Activated CD4-positive, alpha-beta T cell treated with anti-CD3 and anti-CD28 coated beads, Interleukin-2, amount 50 U/mL, for 16 hours (primary cell): Measurements from ENCODE around the gene ABHD10.

Source experiments
- DNase-seq: peaks from one replicate; pipeline ENCODE4 v3.0.0-alpha.2; 2020

ABHD10 gene

DNA sequence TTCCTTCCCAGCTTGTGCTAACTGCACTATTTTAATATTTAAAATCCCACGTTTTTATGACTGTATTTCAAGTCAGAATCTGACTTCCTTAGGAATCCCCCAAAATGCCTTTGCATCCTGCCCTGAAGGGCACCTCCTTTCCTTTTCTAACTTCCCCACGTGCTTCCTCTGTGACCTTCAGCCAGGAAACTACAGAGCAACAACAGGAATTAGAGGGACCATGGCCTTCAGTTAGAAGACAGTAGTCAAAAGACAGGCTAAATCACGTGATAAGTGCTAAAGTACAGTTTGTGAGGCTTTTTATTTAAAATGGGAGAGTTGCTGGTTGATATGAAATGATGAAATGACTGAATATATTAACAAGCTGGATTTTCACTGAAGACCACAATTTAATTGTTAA lies 11.8 kb upstream of the ABHD10 start:
- no peak for DNase-seq

DNA sequence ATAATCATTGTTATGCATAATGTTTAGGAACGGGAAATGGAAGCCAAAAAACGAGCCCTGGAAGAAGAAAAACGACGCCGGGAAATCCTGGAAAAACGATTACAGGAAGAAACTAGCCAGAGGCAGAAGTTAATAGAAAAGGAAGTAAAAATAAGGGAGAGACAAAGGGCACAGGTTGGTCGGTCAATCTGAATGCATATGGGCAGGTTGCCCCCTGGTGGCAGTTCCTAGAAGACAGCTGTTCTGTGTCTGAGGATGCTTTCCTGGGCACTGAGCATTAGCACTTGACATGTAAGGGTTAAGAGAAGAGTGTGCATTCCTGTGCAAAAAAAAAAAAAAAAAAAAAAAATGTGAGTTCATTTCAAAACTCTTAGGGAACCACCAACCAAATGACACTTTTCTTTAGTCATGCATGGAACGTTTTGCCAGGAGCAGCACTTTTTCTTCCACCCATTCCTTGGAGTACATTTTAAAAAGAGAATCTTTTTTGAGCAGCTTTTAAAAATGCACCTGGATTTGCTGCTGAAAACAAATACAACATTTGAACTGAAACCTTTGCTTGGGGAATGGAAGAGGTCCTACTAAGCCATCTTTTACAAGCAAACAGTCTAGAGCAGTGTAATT lies 11.1 kb upstream of the ABHD10 start:
- peak; percentile 86 for DNase-seq

DNA sequence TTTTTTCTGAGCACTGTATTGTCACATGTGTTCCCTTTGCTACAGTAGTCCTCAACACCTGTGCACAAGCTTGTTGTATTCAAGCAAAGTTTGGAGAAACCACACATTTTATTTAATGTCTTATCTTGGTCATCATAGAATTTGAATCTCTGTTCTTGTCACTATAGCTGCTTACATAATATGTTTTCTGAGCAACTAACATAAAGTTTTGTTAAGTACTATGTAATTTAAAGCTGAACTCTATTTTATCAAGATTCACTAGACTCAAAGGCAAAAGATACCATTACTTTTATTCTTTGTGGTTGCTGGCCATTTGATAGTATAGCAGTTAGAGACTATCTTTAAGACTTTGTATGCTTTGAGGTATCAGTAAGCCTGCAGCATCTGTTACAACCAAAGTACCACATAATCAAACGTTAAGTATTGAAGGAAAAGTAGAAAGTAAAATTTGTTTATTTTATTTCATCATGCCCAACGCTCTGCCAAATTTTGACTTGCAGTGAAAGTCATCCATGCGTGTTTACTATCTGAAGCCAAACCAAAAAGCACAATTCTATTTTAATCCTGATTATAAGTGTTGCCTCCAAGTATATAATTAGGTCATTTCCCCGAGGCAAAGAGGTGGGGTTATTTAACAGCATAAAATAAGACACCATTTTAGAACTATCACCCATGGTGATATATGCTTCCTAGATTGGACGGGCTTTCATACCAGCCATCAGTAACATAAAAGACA lies 10.3 kb upstream of the ABHD10 start:
- DNase-seq: no peak

DNA sequence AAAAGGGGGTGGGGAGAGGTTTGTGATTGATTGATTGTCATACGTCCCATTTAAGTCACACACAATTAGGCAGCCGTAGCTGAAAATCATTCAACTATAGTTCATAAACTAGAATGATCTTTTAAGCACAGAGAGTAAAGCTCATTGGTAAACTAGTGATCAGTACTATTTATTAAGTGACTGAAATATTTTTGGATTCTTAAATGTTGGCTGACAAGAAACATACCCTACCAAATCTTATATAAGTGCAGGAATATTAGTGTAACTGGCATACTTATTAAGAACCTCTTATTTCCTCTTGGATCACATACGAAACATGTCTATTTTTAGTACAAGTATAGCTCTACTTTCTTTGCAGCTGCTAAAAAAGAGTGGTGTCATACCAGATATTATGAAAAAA lies 8.4 kb upstream of the ABHD10 start:
- no peak for DNase-seq

DNA sequence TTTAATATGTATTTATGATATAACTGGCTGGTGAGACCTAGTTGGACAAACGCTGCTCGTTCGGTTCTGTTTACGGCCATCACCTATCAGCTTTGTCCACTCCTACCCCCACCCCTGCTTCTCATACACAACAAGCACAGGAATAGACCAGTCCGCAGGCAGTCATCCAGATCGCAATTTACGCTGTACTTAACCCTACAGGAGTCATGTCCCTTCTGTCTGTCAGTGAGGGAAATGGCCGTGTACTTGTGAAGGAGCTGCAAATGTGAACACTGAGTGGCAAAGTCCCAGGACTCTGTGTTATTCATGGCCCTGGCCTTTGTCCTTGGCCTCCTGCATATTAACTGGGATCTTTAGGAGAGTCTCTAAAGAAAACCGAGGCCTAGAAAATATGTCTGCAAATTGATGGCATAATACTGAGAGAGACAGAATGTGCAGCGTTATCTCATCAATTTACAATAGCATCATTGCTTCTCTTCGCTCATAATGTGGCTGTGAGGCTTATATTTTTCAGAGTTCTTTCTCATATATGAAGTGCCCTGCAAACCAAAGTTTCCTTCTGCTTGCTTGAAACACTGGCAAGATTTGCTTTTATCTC lies 7.2 kb upstream of the ABHD10 start:
- no peak for DNase-seq

DNA sequence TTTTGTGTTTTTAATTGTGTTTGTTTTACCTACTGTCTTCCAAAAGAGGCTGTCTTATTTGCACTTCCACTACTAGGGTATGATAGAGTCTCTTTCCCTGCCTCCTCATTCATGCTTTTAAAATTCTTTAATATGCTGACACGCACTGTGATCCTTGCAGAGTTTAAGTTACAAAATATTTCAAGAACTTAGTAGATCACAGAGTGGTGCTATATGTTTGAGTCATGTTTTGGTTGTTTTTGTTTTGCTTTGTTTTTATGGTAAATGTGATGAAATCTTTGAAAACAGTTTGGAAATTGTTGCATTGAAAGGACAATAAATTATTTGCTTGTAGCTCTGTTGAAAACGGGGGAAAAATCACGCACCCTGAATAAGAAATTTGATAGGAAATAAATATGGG lies 5.9 kb upstream of the ABHD10 start:
- DNase-seq: no peak

DNA sequence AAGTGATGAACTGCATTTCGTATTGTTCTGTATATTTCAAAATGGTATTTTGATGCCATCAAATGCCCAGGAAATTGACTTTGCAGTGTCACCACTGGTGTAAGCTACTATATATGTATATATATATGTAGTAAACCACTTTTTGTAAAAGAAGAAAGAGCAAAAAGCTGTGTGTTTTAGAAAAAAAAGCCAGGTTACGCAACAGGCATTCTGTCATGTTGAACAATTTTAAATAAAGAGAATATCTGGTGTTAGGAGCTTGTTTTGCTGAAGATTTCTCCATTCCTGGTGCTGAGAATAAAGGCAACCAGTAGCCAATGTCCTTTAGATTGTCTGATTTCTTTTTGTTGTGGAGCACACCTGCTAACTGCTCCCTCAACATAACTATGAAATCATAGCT lies 3.7 kb upstream of the ABHD10 start:
- DNase-seq: no peak

DNA sequence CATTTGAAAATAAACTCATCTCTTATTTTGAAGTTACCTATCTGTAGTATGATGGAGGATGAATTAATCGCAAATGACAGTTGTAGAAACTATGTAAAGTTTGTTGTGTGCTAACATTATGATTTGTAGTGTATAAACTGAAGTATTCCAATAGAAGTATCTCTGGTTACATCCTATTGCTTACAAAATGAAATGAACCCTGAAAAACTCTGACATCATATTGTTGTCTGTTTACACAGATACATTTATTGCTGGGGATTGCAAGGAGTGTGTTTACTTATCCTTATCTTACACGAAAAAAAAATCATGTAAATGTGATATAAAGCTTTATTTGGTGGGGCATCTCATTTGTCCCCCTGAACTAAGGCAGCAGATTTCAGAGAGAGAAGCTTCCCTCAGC lies 2.6 kb upstream of the ABHD10 start:
- no peak for DNase-seq

DNA sequence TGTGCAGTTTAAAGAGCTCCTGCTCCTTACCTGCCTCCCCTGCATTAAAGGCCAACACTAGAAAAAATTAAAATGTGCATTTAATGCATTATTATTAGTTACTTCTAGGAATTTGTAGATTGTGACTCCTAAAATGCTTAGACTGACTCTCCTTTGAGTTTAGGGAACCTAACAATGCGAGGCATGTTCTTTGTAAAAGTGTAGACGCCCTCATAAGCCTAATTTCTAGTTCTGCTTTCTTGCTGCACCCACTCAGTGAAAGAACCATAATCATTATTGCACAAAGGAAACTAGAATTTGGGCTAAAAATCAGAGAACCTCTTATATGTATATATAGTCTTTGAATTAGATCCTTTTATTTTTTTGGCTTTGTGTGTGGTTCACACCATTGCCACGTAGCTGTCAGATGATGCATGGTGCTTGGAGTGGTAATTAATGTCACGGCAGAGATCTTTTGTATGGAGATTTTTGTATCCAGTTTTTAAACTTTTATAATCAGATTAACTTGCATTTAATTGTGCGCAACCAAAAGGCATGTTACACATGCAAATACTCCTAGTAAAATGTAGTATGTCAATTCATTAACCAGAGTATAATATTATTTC lies 710 bp downstream of the ABHD10 start:
- no peak for DNase-seq

DNA sequence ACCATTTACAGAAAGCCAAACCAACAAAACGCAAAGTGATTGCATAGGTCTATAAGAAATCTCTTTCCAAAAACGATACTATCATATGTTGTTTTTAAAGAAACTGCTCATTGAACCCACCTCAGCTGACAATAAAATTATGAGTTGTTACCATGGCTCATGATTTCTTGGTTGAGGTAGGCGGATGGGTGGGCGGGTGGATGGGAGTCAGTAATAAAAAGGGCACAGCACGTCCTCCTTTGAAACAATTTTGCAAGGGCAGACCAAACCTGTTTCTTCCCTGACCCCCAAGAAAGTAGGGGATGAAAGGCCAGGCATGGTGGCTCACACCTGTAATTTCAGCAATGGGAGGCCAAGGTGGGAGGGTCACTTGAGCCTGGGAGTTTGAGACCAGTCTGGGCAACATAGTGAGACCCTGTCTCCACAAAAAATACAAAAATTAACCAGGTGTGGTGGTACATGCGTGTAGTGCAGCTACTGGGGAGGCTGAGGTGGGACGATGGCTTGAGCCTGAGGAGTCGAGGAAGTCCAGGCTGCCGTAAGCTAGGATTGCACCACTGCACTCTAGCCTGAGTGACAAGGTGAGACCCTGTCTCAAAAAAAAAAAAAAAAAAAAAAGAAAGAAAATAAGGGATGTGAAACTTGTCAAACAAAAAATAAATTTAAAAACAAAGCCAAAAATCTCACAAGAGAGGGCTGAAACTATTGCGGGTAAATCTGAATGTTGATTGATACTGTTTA lies 2.1 kb downstream of the ABHD10 start:
- no peak for DNase-seq

DNA sequence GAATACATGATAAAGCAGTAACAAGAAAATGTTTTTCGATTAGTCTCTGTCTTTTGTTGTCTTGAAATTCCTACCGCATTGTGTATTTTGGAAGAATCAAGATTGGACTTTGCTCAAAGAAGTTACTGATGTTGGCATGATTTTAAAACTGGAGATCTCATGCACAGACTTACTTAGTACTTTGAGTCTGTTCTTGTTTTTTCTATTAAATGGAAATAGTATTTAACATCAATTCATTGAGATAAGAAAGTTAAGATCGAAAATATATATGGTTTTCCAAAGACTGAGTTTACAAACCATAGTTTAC lies 2.6 kb downstream of the ABHD10 start:
- DNase-seq: no peak

DNA sequence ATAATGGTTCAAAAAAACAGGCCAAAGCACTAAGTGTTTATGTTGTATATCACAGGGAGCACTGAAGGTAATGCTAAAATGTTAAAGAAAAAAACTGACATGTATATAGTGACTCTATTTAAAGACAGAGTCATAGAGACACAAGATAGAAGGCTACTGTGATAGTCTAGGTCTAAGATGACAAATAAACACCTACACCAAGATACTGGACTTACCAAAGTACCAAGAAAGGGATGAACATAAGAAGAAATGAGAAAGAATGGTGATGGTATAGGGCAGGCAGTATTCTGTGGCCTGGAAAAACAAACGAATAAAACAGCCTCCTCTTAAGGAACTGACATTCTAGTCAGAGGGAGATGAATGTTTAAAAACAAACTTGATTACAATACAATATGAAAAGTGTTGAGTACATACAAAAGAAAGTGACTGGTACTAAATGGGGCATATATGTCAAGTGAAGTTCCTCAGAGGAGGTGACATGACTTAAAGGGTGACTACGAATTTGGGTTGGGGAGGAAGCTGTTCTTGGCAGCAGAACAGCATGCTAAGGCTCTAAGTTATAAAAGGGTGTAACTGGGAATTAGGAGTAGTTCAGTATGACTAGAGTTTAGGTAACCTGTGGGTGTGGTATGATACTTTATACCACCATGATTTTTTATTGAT lies 5.9 kb downstream of the ABHD10 start:
- DNase-seq: no peak

DNA sequence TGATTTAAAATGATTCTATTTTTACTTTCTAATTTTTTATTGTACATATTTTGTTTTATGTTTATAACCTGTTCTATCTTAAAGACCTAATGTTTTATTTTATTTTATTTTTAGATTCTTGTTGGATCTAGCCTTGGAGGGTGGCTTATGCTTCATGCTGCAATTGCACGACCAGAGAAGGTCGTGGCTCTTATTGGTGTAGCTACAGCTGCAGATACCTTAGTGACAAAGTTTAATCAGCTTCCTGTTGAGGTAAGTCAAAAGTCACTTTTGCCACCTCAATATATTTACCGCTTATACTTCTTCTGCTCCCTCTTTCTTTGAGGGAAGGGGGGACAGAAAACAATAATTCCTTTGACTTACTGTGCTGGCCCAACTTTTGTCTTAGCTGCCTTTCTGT lies 8.0 kb downstream of the ABHD10 start:
- DNase-seq: no peak

DNA sequence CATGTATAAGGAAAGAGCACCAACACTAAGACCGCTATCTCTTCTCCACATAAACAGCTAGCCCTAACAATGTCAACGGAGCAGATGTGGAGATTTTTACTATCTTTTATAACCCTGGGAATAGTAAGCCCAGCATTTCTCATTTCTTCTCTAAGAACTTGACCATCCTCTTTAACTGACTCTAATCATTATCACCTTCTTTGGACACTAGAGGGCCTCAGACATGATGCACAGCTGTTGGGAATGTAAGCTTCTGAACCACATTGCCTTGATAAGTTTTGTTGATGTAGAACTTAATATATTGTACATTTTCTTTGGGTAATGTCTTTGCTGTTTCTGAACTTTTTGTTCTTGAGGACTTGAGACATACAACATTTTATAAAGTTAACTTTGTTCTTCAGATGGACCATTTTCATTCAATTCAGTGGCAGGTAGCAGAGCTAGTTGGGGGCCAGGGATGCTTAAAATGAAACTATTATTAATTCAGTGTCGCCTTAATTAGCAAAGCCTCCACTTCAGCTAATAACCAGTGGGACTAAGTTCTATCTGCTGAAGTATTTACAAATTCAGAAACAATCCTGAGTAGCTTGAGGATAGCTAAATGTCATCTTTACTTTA lies 10.3 kb downstream of the ABHD10 start:
- DNase-seq: peak; percentile 46

DNA sequence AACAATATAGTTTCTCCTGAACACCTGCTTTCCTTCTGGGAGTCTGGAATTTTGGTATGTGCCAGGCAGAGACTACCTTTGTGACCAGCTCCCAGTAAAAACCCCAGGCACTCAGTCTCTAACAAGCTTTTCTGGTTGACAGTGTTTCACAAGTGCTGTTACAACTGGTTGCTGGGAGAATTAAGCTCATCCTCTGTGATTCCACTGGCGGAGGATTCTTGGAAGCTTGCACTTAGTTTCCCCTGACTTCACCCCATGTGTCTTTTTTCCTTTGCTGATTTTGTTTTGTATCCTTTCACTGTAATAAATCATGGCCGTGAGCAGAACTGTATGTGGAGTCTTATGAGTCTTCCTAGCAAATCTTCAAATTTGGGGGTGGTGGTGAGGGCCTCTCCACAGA lies 14.2 kb downstream of the ABHD10 start:
- DNase-seq: no peak

DNA sequence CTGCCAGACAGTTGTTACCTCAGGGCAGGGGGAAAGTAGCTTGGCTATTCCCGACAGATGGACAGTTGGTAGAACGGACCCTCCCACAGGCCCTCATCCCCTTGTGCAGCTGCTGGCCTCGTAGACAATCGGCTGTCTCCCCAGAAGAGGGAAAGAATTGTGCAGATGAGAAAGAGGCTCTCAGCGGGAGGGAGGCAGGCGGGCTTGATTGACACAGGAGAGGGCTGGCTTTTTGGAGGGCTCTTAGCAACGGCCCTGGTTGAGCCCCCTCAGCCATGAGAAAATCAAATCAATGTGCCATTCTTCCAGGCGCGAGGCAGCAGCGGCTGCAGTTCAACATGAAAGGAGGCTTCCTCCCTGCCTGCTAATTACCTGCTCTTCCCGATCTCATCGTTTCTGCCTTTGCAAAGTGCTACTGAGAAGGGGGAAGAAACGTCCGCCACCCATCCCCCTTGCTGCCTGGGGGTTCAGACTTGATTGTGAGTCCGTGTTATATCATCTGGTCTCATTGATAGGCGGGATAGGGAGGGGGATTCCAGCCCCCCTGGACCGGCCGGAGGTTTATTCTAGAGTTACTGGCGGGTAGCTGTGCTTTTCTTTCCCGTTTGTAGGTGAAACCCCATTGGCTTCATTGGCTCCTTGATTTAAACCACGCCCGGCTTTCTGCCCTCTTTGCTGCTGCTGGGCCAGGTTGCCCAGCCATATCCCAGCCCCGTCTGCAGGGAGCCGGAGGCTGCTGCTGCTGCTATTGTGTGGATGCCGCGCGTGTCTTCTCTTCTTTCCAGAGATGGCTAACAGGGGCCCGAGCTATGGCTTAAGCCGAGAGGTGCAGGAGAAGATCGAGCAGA lies 20.0 kb downstream of the ABHD10 start, which contains the start of gene TAGLN3:
Gene TAGLN3, plus strand, starts transcription at position 287 of the 848 bp plus-strand sequence. Its CDS starts 501 bp downstream, at position 788.
- DNase-seq: no peak

DNA sequence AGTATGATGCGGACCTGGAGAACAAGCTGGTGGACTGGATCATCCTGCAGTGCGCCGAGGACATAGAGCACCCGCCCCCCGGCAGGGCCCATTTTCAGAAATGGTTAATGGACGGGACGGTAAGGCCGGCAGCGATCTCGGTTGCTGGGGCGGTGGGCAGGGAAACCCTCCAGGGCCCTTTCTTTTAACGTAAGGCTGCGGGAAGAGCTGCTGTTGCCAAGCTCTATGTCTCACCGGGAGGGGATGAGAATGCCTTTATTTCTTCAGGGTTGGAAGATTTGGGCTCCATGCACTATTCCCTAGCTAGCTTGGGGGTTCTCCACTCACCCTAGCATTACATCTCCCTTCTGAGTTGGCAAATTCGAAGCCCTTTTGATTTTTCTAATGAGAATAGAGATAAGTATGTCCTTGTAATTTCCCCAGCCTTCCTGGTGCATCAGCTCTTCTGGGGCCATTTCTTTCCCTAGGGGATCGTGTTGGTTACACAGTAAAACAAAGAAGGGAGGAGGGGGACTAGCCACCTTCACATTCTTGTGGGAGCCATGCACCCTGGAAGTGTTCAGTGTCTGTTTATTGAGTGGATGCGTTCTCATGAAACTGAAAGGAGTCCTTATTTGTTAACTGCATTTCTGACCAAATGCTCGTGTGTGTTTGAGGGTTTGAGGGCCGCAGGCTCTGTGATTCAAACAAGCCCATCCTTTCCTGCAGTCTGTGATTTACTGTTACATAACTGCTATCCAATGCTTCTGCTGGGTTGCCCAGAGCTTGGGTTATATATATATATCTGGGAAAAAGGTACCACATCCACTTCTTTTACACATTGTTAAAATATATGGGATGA lies 20.9 kb downstream of the ABHD10 start:
- DNase-seq: no peak

DNA sequence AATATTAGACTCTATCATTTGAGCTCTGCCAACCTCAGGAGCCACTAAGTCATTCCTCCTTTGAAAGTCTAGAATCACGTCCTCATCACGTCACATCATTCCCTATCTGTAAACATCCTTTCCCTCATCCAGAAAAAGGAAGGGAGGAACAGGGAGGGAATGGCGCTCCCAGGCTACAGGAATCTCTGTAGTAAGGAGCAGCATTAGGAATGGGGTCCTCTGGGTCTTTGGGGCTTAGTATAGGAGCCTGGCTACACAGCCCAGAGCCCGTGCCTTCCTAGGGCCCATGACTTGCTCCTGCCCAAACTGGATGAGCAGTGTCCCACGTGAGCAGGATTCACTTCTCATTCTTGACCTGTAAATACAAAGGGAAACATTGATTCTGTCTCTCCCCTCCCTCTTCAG lies 21.5 kb downstream of the ABHD10 start:
- no peak for DNase-seq

DNA sequence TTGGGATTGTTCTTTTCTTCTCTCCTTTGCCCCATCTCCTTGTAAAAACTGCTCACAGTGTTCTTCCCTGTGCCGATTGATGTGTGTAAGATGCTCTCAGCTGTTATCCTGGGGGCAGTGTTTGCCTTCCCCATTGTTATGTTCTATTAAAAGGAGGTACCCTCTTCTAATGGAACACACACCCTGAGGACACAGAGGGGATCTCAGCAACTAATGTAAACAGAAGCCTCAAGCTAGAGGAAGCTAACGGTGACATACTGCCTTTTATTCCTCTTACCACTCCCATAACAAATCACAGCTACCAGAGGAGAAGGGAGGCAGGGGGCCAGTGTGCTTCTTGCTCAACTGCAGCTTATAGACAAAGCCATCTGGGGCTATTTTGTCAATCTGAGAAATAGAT lies 22.1 kb downstream of the ABHD10 start:
- DNase-seq: no peak

DNA sequence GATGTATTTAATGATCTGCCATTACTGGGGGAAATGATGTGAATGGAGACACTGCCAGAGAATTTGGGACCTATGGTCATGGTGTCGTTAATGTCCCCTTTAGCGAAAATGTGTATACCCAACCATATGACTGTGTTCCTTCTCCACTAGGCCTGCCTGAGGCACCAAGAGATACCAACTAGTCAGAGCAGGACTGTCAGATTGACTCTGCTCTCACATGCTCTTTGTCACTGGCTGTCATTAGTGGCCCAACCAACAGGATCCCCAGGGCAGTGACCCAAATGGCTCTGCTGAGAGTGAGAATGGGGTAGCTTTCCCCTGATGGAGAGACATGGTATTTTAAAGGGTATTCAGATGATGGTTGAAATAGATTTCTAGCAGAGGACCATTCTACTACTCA lies 22.7 kb downstream of the ABHD10 start:
- no peak for DNase-seq
